OCI-LY7 (cell line): Measurements from ENCODE around the gene TTBK1. TPM values are rescaled to one million over a fixed set of nuclear protein-coding genes. Genes with fewer than 3 reads are reported as not detected.

Source experiments
- BruUV-seq: library from RNA; stranded (reverse); fragments of 400-500 nt; replicated peaks from 2 replicates; lab custom pipeline; 2021; lab: Mats Ljungman, UMichigan
- CTCF ChIA-PET: fragments of 300-600 bp; sonication (Branson Sonifier 250); formaldehyde crosslinking; loops from one replicate; lab custom pipeline; 2022; ENCODE audit warnings: antibody characterized with exemption; ENCODE audit not compliant: unreplicated experiment; lab: Charles Lee
- POLR2A ChIA-PET: fragments of 300-600 bp; sonication (Branson Sonifier 250); formaldehyde crosslinking; loops from one replicate; lab custom pipeline; 2022; ENCODE audit warnings: antibody characterized with exemption; lab: Charles Lee
- DNase-seq: peaks from one replicate; pipeline ENCODE4 v3.0.0-alpha.2; 2015; ENCODE audit warnings: low spot score
- H2AFZ ChIP-seq: fragments of 200-600 bp; sonication (generic), shearing (Covaris generic); 2 replicates; pipeline ENCODE4 v1.6.1; 2014; ENCODE audit warnings: mild to moderate bottlenecking, antibody characterized with exemption, low read length, moderate library complexity
- H3K27ac ChIP-seq: fragments of 200-600 bp; sonication (generic); 2 replicates; pipeline ENCODE4 v1.5.1; 2014; ENCODE audit warnings: mixed run types, low read depth, mild to moderate bottlenecking, moderate library complexity, low read length, inconsistent platforms; ENCODE audit not compliant: poor library complexity, severe bottlenecking
- H3K36me3 ChIP-seq: fragments of 200-600 bp; sonication (generic); 2 replicates; pipeline ENCODE4 v1.6.1; 2014; ENCODE audit warnings: mild to moderate bottlenecking, antibody characterized with exemption, low read length, moderate library complexity, mixed read lengths; ENCODE audit not compliant: insufficient read depth
- H3K4me1 ChIP-seq: fragments of 200-600 bp; sonication (generic); 2 replicates; pipeline ENCODE4 v1.5.1; 2014; ENCODE audit warnings: mild to moderate bottlenecking, low read length; ENCODE audit not compliant: insufficient read depth, poor library complexity, severe bottlenecking
- H3K4me2 ChIP-seq: fragments of 200-600 bp; sonication (generic); 2 replicates; pipeline ENCODE4 v1.6.1; 2014; ENCODE audit warnings: mild to moderate bottlenecking, low read length
- H3K4me3 ChIP-seq: fragments of 200-600 bp; sonication (generic); 2 replicates; pipeline ENCODE4 v1.5.1; 2014; ENCODE audit warnings: mild to moderate bottlenecking, low read depth, low read length; ENCODE audit not compliant: poor library complexity, severe bottlenecking
- H3K79me2 ChIP-seq: fragments of 200-600 bp; sonication (generic); 2 replicates; pipeline ENCODE4 v1.6.1; 2016; ENCODE audit warnings: low read depth, mild to moderate bottlenecking, low read length, moderate library complexity, mixed read lengths; ENCODE audit not compliant: insufficient read depth
- H3K9me2 ChIP-seq: fragments of 200-600 bp; sonication (generic); 2 replicates; pipeline ENCODE4 v1.6.1; 2016; ENCODE audit warnings: mild to moderate bottlenecking, low read length, mixed read lengths; ENCODE audit not compliant: insufficient read depth
- H3K9me3 ChIP-seq: fragments of 200-600 bp; sonication (generic); 2 replicates; pipeline ENCODE4 v1.6.1; 2014; ENCODE audit warnings: mild to moderate bottlenecking, mixed run types, low read length, mixed read lengths
- H4K20me1 ChIP-seq: fragments of 200-600 bp; sonication (generic); 2 replicates; pipeline ENCODE4 v1.6.1; 2014; ENCODE audit warnings: mild to moderate bottlenecking, antibody characterized with exemption, low read length, moderate library complexity, mixed read lengths; ENCODE audit not compliant: insufficient read depth
- CTCF ChIP-seq: fragments of 200-600 bp; sonication (generic); conservative IDR thresholded peaks from 2 replicates; pipeline ENCODE4 v1.5.1; 2014; ENCODE audit warnings: mild to moderate bottlenecking, antibody characterized with exemption, low read length, moderate library complexity, mixed read lengths
- EZH2phosphoT487 ChIP-seq: fragments of 200-600 bp; sonication (generic); IDR thresholded peaks from 2 replicates; pipeline ENCODE4 v1.6.1; 2018; ENCODE audit warnings: low read depth, borderline replicate concordance, mild to moderate bottlenecking, mixed run types, antibody characterized with exemption, low read length, moderate library complexity, mixed read lengths
- intact Hi-C: fragments of 100-400 bp; cut with micrococcal nuclease; formaldehyde crosslinking; loops from one replicate; pipeline ENCODE4 v1.10.0; 2022; ENCODE audit not compliant: unreplicated experiment
- total RNA-seq, 2 experiments: library from RNA; depleted of rRNA in 1 of 2; stranded (reverse); fragments of >200 nt in 1 of 2; shearing (Covaris generic) in 1 of 2; gene quantifications; 2 replicates each; pipeline ENCODE4 v1.2.3, GENCODE V29; 2014 to 2022

TTBK1 gene
- total RNA-seq, 2 experiments from 2014 or later: 0.35 to 1.7 TPM

GRCh38 chr6:43267619-43268354 is 24.5 kb downstream of the TTBK1 start:
- Histone ChIP-seq H3K36me3 (no peaks in the 10 kb centered on the region), H3K4me1 (peaks cover 32% of the 10 kb centered on the region), H3K4me2 (no peak overlapping the region), H4K20me1 (no peaks in the 10 kb centered on the region), H3K9me2 (no peaks in the 10 kb centered on the region), H3K4me3 (no peak overlapping the region), H3K79me2 (no peaks in the 10 kb centered on the region), H3K9me3 (no peaks in the 10 kb centered on the region), H3K27ac (no peak overlapping the region), H2AFZ (no peak overlapping the region)
- ChIA-PET CTCF (no interaction called here), POLR2A (interaction anchor here (0.6 to 1.3 kb wide), 2 partner anchors 55 to 130 kb away, joined by 4 to 8 read pairs; no protein-coding TSS in a partner anchor)
- intact Hi-C loops: no loop called here
- TF ChIP-seq CTCF (no peak), EZH2phosphoT487 (no peak)
- no TSS peak for BruUV-seq
- DNase-seq: no peak

- no peak for DNase-seq
- ChIA-PET POLR2A (interaction anchor here (0.6 to 1.3 kb wide), 2 partner anchors 54 to 130 kb away, joined by 4 to 8 read pairs; no protein-coding TSS in a partner anchor), CTCF (no interaction called here)
- Histone ChIP-seq H3K9me3 (no peaks in the 10 kb centered on the region), H3K27ac (no peak overlapping the region), H3K36me3 (no peaks in the 10 kb centered on the region), H3K79me2 (no peaks in the 10 kb centered on the region), H3K4me1 (peaks cover 32% of the 10 kb centered on the region), H3K4me3 (no peak overlapping the region), H2AFZ (no peak overlapping the region), H4K20me1 (no peaks in the 10 kb centered on the region), H3K4me2 (no peak overlapping the region), H3K9me2 (no peaks in the 10 kb centered on the region)
- no TSS peak for BruUV-seq
- no peak for TF ChIP-seq CTCF
- no peak for TF ChIP-seq EZH2phosphoT487
- intact Hi-C loops: no loop called here
Measured at GRCh38 chr6:43268355-43268700, 25.0 kb downstream of the TTBK1 start.

DNA sequence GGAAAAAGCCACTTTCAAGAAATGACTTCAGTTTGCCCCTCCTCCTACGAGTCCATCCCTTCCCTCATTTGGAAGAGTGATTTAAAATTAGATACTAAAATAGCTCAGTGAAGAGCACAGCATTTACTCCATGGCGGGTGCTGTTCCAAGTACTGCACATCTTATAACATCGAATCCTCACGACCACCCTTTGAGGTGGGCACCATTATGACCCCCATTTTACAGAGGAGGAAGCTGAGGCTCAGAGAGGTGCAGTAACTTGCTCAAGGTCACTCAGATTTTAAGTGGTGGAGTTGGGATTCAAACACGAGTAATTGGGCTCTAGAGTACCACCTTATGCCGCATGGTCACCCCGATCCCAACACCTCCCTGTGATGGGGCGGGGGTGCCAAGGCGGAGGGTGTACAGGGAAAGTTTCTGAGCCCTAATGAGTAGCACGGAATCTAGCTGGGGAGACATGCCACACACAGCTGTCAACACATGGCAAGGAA is 25.5 kb downstream of the TTBK1 start:
- POLR2A ChIA-PET: interaction anchor here (0.6 to 1.3 kb wide), 2 partner anchors 54 to 129 kb away, joined by 4 to 8 read pairs; no protein-coding TSS in a partner anchor
- no peak overlapping the region for H2AFZ ChIP-seq
- BruUV-seq: no TSS peak
- no peak for DNase-seq
- CTCF ChIA-PET: no interaction called here
- H3K9me2 ChIP-seq: no peaks in the 10 kb centered on the region
- intact Hi-C loops: no loop called here
- no peak overlapping the region for H3K4me3 ChIP-seq
- H4K20me1 ChIP-seq: no peaks in the 10 kb centered on the region
- no peak overlapping the region for H3K27ac ChIP-seq
- no peaks in the 10 kb centered on the region for H3K9me3 ChIP-seq
- peak overlapping the region; percentile 44; the same call in 1 of the 2 replicates for H3K4me2 ChIP-seq
- peaks cover 32% of the 10 kb centered on the region for H3K4me1 ChIP-seq
- H3K36me3 ChIP-seq: no peaks in the 10 kb centered on the region
- TF ChIP-seq EZH2phosphoT487: no peak
- no peak for TF ChIP-seq CTCF
- H3K79me2 ChIP-seq: no peaks in the 10 kb centered on the region
